ENCODE results near the gene GAREM1. TPM values are rescaled to one million over a fixed set of nuclear protein-coding genes. Genes with fewer than 3 reads are reported as not detected.

The GAREM1 gene
- total RNA-seq, 1 donor from 2014 or later: 1.7 TPM

GRCh38 chr18:32442575-32442974, 28.1 kb downstream of the GAREM1 start:
- no peak for TF ChIP-seq CTCF (IDR thresholded peaks at IDR 0.05)
- H3K4me1 Mint-ChIP-seq (ENCODE audit: unreplicated experiment): peaks cover 4% of the 10 kb centered on the region

GRCh38 chr18:32441533-32441932, 29.1 kb downstream of the GAREM1 start:
- Mint-ChIP-seq H3K27me3 (ENCODE audit: unreplicated experiment) (peaks cover 4% of the 10 kb centered on the region), H3K4me3 (ENCODE audit: unreplicated experiment) (peak overlapping the region; percentile 20), H3K4me1 (ENCODE audit: unreplicated experiment) (peaks cover 4% of the 10 kb centered on the region), H3K9me3 (ENCODE audit: unreplicated experiment) (no peaks in the 10 kb centered on the region), H3K27ac (ENCODE audit: unreplicated experiment) (no peak overlapping the region), H3K36me3 (ENCODE audit: unreplicated experiment) (no peaks in the 10 kb centered on the region)
- TF ChIP-seq CTCF (IDR thresholded peaks at IDR 0.05): no peak
- no peak for DNase-seq (ENCODE audit: extremely low spot score, unreplicated experiment)

More at GRCh38 chr18:32442575-32442974, 28.1 kb downstream of the GAREM1 start:
- DNase-seq (ENCODE audit: extremely low spot score, unreplicated experiment): no peak
- no peaks in the 10 kb centered on the region for H3K36me3 Mint-ChIP-seq (ENCODE audit: unreplicated experiment)
- no peak overlapping the region for H3K4me3 Mint-ChIP-seq (ENCODE audit: unreplicated experiment)
- H3K27me3 Mint-ChIP-seq (ENCODE audit: unreplicated experiment): peaks cover 4% of the 10 kb centered on the region
- H3K9me3 Mint-ChIP-seq (ENCODE audit: unreplicated experiment): no peaks in the 10 kb centered on the region
- no peak overlapping the region for H3K27ac Mint-ChIP-seq (ENCODE audit: unreplicated experiment)

GRCh38 chr18:32440518-32440917, 30.2 kb downstream of the GAREM1 start:
- DNase-seq (ENCODE audit: extremely low spot score, unreplicated experiment): no peak
- Mint-ChIP-seq H3K9me3 (ENCODE audit: unreplicated experiment) (no peaks in the 10 kb centered on the region), H3K4me3 (ENCODE audit: unreplicated experiment) (no peak overlapping the region), H3K27me3 (ENCODE audit: unreplicated experiment) (peaks cover 4% of the 10 kb centered on the region), H3K36me3 (ENCODE audit: unreplicated experiment) (no peaks in the 10 kb centered on the region), H3K27ac (ENCODE audit: unreplicated experiment) (no peak overlapping the region), H3K4me1 (ENCODE audit: unreplicated experiment) (peaks cover 4% of the 10 kb centered on the region)
- no peak for TF ChIP-seq CTCF (IDR thresholded peaks at IDR 0.05)

GRCh38 chr18:32439802-32440201, 30.9 kb downstream of the GAREM1 start:
- no peak overlapping the region for H3K27ac Mint-ChIP-seq (ENCODE audit: unreplicated experiment)
- H3K4me3 Mint-ChIP-seq (ENCODE audit: unreplicated experiment): no peak overlapping the region
- peaks cover 4% of the 10 kb centered on the region for H3K27me3 Mint-ChIP-seq (ENCODE audit: unreplicated experiment)
- TF ChIP-seq CTCF (IDR thresholded peaks at IDR 0.05): peak; percentile 31
- H3K9me3 Mint-ChIP-seq (ENCODE audit: unreplicated experiment): no peaks in the 10 kb centered on the region
- no peaks in the 10 kb centered on the region for H3K36me3 Mint-ChIP-seq (ENCODE audit: unreplicated experiment)
- no peak for DNase-seq (ENCODE audit: extremely low spot score, unreplicated experiment)
- peaks cover 4% of the 10 kb centered on the region for H3K4me1 Mint-ChIP-seq (ENCODE audit: unreplicated experiment)

- H3K9me3 Mint-ChIP-seq (ENCODE audit: unreplicated experiment): no peaks in the 10 kb centered on the region
- no peaks in the 10 kb centered on the region for H3K36me3 Mint-ChIP-seq (ENCODE audit: unreplicated experiment)
- TF ChIP-seq CTCF (IDR thresholded peaks at IDR 0.05): no peak
- H3K27me3 Mint-ChIP-seq (ENCODE audit: unreplicated experiment): peaks cover 4% of the 10 kb centered on the region
- no peak for DNase-seq (ENCODE audit: extremely low spot score, unreplicated experiment)
- no peak overlapping the region for H3K27ac Mint-ChIP-seq (ENCODE audit: unreplicated experiment)
- no peak overlapping the region for H3K4me3 Mint-ChIP-seq (ENCODE audit: unreplicated experiment)
- H3K4me1 Mint-ChIP-seq (ENCODE audit: unreplicated experiment): peaks cover 4% of the 10 kb centered on the region
These were observed 31.4 kb downstream of the GAREM1 start for GRCh38 chr18:32439241-32439640.
